ENCODE results near the gene CCR2. TPM values are rescaled to one million over a fixed set of nuclear protein-coding genes. Genes with fewer than 3 reads are reported as not detected.
"Not testable (repeated sequence)": the region's sequence is repeated elsewhere in the genome, so short reads cannot be mapped to it uniquely, and the experiment has no call there.

CCR2 gene
- polyA plus RNA-seq, 1 of the 3 experiments (the other 2 are of a cell fraction) = not detected

- TF ChIP-seq ZBTB33 (IDR thresholded peaks at IDR 0.05; ENCODE audit: borderline replicate concordance, low read depth) (no peak), FOSL2 (IDR thresholded peaks at IDR 0.05; ENCODE audit: borderline replicate concordance, low read depth) (no peak), MXI1 (IDR thresholded peaks at IDR 0.05; ENCODE audit: low read depth, low read length) (no peak), MAX (IDR thresholded peaks at IDR 0.05; ENCODE audit: low read depth) (no peak), NRF1 (IDR thresholded peaks at IDR 0.05; ENCODE audit: low read depth, low read length) (no peak), JUND (IDR thresholded peaks at IDR 0.05) (no peak)
Measured at GRCh38 chr3:46386205-46386604, 32.3 kb downstream of the CCR2 start (continued).

GRCh38 chr3:46388847-46389246 is 34.9 kb downstream of the CCR2 start:
- H3K9me2 ChIP-seq; POLR2A ChIA-PET; DNase-seq; H3K79me2 ChIP-seq (ENCODE audit: insufficient read depth); H3K4me2 ChIP-seq; H3K9ac ChIP-seq; H3K36me3 ChIP-seq (replicated peaks in 1 of 2; ENCODE audit: control insufficient read depth in 1 of 2, insufficient read depth in 2 of 2, low read length in 1 of 2); H2AFZ ChIP-seq (ENCODE audit: low read depth); H3K4me1 ChIP-seq (ENCODE audit: control insufficient read depth in 1 of 2, insufficient read depth in 2 of 2, low read depth in 1 of 2, low read length in 1 of 2); H3K9me3 ChIP-seq; H4K20me1 ChIP-seq (ENCODE audit: insufficient read depth); H3F3A ChIP-seq (replicated peaks; ENCODE audit: insufficient read depth); H3K4me3 ChIP-seq (ENCODE audit: low read depth in 2 of 2, low read length in 1 of 2); H3K27ac ChIP-seq (ENCODE audit: low read depth in 2 of 2, low read length in 1 of 2): not testable (repeated sequence)
- whole genome bisulfite sequencing (ENCODE audit: low lambda C conversion rate) = 28% methylated on average over 4 of the region's 4 CpGs
- H3K27me3 ChIP-seq (ENCODE audit: insufficient read depth) = peaks cover 43% of the 10 kb centered on the region; the same call in 1 of the 2 replicates
- CTCF ChIA-PET = interaction anchor here (1.2 kb wide), 1 partner anchor 19 kb away, joined by 3 read pairs; no protein-coding TSS in a partner anchor

GRCh38 chr3:46389306-46389705 is 35.4 kb downstream of the CCR2 start:
- Histone ChIP-seq H3K4me1 (ENCODE audit: control insufficient read depth in 1 of 2, insufficient read depth in 2 of 2, low read depth in 1 of 2, low read length in 1 of 2) (no peaks in the 10 kb centered on the region), H3K27me3 (ENCODE audit: insufficient read depth) (peaks cover 43% of the 10 kb centered on the region; the same call in 1 of the 2 replicates), H3K36me3 (replicated peaks in 1 of 2; ENCODE audit: control insufficient read depth in 1 of 2, insufficient read depth in 2 of 2, low read length in 1 of 2) (no peaks in the 10 kb centered on the region), H3K27ac (ENCODE audit: low read depth in 2 of 2, low read length in 1 of 2) (no peak overlapping the region), H3K9ac (no peak overlapping the region), H3K9me3 (no peaks in the 10 kb centered on the region), H3K9me2 (no peaks in the 10 kb centered on the region), H3K4me2 (no peak overlapping the region), H2AFZ (ENCODE audit: low read depth) (no peak overlapping the region), H3F3A (replicated peaks; ENCODE audit: insufficient read depth) (no peaks in the 10 kb centered on the region), H3K4me3 (ENCODE audit: low read depth in 2 of 2, low read length in 1 of 2) (no peak overlapping the region), H4K20me1 (ENCODE audit: insufficient read depth) (no peaks in the 10 kb centered on the region), H3K79me2 (ENCODE audit: insufficient read depth) (no peaks in the 10 kb centered on the region)
- ChIA-PET POLR2A (no interaction called here), CTCF (interaction anchor here (1.2 kb wide), 1 partner anchor 20 kb away, joined by 3 read pairs; no protein-coding TSS in a partner anchor)
- WGBS (ENCODE audit: low lambda C conversion rate) = 4% methylated on average over 6 of the region's 6 CpGs
- TF ChIP-seq NFIC (IDR thresholded peaks at IDR 0.05; ENCODE audit: borderline replicate concordance) = no peak
- no peak for TF ChIP-seq CHD2 (IDR thresholded peaks at IDR 0.05; ENCODE audit: low read length, partially characterized antibody)
- TF ChIP-seq IRF3 (IDR thresholded peaks at IDR 0.05; ENCODE audit: low read depth, low read length) = no peak
- TF ChIP-seq FOSL2 (IDR thresholded peaks at IDR 0.05; ENCODE audit: borderline replicate concordance, low read depth) = no peak
- TF ChIP-seq FOXJ3 (CRISPR knock-in tag; IDR thresholded peaks at IDR 0.05) = no peak
- no peak for TF ChIP-seq TEAD4 (IDR thresholded peaks at IDR 0.05; ENCODE audit: borderline replicate concordance, insufficient read depth)
- no peak for TF ChIP-seq SIN3A (IDR thresholded peaks at IDR 0.05; ENCODE audit: borderline replicate concordance, low read depth, low read length)
- no peak for TF ChIP-seq RAD21 (IDR thresholded peaks at IDR 0.05; ENCODE audit: low read length)
- TF ChIP-seq USF2 (IDR thresholded peaks at IDR 0.05; ENCODE audit: borderline replicate concordance, low read depth, low read length) = no peak
- no peak for TF ChIP-seq RXRA (IDR thresholded peaks at IDR 0.05; ENCODE audit: borderline replicate concordance, low read depth)
- no peak for TF ChIP-seq RFX5 (IDR thresholded peaks at IDR 0.05; ENCODE audit: low read length)
- TF ChIP-seq CTCF (IDR thresholded peaks at IDR 0.05) = no peak
- TF ChIP-seq POLR2AphosphoS5 (IDR thresholded peaks at IDR 0.05; ENCODE audit: low read depth, low read length) = no peak
- no peak for DNase-seq
